GM12891 (cell line): ENCODE measurements around the gene ZCCHC24.

Source experiments
- POLR2A ChIP-seq: IDR thresholded peaks from 2 replicates; pipeline ENCODE4 v1.6.1; 2011; ENCODE audit warnings: low read depth, low read length, control low read depth
- POLR2AphosphoS5 ChIP-seq: IDR thresholded peaks from 2 replicates; pipeline ENCODE4 v1.6.1; 2011; ENCODE audit warnings: low read depth, low read length, control low read depth
- POU2F2 ChIP-seq: IDR thresholded peaks from 2 replicates; pipeline ENCODE4 v1.6.1; 2011; ENCODE audit warnings: low read depth, mild to moderate bottlenecking, control low read depth, low read length, moderate library complexity
- TAF1 ChIP-seq: IDR thresholded peaks from 2 replicates; pipeline ENCODE4 v1.6.1; 2011; ENCODE audit warnings: low read depth, low read length, control low read depth

GRCh38 chr10:79401015-79401921, 44.2 kb downstream of the ZCCHC24 start:
- no peak for TF ChIP-seq POLR2AphosphoS5
- TF ChIP-seq POLR2A: no peak
- TF ChIP-seq TAF1: no peak
- no peak for TF ChIP-seq POU2F2
